ENCODE data around the gene CACNA1G.
A peak's percentile ranks its signal among the peaks of the same experiment; 100 is the strongest.

CACNA1G gene

DNA sequence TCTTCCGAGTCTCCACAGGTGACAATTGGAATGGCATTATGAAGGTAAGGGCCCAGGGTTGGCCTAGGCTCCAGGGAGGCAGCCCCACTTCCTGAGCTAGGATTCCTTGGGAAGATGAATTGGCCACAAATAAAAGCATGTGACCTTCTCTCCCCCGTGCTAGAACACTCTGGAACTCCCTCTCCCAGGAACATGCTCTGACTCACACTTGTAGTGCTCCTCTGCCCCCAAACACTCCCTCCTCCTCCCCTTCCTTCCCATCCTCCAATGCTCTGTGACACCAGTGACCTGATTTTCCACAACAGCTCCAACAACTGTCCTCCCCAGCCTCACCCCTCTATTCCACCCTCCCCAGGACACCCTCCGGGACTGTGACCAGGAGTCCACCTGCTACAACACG, 57.8 kb downstream of the CACNA1G start:
- DNase-seq: no peak

GRCh38 chr17:50618941-50619340, 58.4 kb downstream of the CACNA1G start:
- DNase-seq: no peak

DNA sequence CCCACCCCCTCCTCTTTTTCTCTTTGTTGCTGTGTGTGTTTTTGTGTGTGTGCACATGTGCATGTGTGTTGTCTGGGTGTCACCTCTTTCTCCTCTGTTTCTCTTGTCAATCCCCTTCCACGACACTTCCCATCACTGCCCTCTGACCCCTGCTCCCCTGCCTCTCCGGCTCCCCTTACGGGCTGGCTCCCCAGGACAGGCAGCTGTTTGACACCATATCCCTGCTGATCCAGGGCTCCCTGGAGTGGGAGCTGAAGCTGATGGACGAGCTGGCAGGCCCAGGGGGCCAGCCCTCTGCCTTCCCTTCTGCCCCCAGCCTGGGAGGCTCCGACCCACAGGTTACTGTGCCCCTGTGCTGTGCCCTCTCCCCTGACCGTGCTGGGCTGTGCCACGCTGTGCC, 59.0 kb downstream of the CACNA1G start:
- no peak for DNase-seq

DNA sequence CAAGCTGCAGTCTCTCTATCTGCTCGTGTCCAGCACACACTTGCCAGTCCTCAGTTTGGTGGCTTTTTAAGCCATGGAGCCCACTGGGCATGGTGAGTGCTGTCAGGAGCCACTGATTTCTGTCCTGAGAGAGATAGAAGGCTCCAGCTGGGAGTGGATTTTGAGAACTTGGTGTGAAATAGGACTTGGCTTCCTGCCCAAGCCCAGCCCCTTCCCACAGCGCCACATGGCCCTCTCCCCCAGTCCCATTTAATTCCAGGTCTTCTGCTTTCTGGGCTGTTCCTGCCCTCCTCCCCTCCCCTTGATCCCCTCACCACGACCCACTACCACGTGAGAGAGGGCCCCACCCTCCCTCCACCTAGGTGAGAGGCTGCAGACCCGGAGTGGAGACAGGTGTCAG, 59.7 kb downstream of the CACNA1G start:
- no peak for DNase-seq

GRCh38 chr17:50620858-50621257, 60.3 kb downstream of the CACNA1G start:
- DNase-seq: no peak

- no peak for DNase-seq
These were observed 61.1 kb downstream of the CACNA1G start for GRCh38 chr17:50621574-50622031.

DNA sequence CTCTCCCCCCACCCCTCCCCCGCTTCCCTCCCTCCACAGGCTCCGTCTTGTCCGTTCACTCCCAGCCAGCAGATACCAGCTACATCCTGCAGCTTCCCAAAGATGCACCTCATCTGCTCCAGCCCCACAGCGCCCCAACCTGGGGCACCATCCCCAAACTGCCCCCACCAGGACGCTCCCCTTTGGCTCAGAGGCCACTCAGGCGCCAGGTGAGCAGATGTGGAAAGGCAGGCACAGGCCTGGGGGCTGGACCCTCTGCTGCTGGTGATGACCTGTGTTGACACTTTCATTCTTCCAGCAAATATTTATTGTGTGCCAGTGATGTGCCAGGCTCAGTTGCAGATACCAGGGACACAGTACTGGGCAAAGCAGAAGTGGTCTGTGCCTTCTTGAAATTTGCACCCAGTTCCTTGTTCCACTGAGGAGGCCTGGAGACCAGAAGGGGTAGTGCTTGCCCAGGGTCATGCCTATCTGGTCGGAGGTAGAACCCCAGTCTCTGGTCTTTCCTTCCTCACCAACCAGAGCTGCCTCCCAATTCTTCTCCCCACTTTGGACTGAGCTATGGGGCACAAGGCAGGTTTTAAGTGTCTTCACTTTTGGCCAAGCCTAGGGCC, 63.9 kb downstream of the CACNA1G start:
- DNase-seq: no peak

DNA sequence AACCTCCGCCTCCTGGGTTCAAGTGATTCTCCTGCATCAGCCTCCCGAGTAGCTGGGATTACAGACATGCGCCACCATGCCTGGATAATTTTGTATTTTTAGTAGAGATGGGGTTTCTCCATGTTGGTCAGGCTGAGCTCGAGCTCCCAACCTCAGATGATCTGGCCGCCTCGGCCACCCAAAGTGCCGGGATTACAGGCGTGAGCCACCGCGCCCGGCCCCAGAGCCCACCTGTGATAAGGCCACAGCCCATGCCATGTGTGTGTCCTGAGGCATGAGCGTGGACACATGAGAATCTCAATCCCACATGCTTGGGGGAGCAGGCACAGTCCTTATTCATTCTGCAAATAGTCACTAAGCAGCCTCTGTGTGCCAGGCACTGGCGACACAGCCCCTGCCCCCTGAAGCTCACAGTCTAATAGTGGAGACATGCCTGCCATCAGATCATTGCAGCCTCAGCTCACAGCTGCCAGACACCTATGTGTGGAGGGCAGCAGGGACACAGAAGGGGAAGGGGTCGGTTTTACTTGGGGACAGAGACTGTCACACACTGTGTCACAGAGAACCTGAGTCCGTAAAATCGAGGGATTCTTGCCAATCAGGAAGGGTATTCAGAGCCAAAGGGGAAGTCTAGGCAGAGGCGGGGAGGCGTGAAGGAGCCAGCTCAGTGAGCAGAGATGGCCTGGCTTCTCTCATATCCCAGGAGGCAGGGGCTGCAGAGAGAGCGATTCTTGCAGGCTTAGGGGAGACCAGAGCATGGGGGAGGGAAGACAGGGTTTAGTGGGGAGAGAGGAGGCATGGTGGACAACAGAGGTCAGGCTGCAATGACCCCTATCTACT, 64.7 kb downstream of the CACNA1G start:
- no peak for DNase-seq

- peak; percentile 77 for DNase-seq
These were observed 65.6 kb downstream of the CACNA1G start for GRCh38 chr17:50626037-50626574.

- no peak for DNase-seq
These were observed 66.7 kb downstream of the CACNA1G start for GRCh38 chr17:50627036-50627781.

DNA sequence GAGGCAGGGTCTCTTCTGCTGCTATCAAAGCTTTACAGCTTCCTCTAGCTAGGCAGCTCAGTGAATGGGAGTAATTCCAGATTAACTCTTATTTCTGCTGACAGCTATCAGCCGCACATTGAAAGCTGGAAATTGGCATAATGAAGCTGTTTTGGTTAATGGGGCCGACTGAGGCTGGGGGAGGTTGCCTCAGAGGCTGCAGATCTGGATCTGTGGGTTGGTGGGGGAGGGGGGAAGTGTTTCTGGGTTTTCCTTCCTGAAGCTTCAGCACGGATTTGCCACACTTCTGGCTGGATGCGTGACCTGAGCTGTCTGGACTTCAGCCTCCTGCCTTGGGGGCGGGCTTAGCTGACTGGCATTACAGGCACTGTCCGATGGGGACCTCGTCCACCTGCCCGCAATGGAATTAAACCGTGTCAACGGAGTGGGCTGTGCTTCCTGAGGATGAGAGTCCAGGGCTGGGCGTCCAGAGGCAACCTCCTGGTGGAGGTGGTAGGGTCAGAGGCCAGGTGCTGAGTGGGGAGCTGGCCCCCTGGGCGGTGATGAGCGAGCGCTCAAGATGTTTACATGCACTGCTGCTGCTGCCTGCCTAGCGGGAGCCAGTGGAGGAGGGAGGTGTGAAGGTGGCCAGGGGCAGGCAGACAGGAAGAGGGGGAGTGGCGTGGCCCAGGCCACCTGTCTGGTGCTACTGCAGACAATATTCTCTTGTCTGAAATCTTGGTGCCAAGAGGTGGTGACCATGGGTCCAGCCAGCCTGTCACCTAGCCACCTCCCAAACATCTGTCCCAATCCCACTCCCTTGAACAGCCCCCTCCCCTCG, 67.5 kb downstream of the CACNA1G start:
- DNase-seq: no peak

GRCh38 chr17:50629902-50630301, 69.4 kb downstream of the CACNA1G start:
- no peak for DNase-seq

DNA sequence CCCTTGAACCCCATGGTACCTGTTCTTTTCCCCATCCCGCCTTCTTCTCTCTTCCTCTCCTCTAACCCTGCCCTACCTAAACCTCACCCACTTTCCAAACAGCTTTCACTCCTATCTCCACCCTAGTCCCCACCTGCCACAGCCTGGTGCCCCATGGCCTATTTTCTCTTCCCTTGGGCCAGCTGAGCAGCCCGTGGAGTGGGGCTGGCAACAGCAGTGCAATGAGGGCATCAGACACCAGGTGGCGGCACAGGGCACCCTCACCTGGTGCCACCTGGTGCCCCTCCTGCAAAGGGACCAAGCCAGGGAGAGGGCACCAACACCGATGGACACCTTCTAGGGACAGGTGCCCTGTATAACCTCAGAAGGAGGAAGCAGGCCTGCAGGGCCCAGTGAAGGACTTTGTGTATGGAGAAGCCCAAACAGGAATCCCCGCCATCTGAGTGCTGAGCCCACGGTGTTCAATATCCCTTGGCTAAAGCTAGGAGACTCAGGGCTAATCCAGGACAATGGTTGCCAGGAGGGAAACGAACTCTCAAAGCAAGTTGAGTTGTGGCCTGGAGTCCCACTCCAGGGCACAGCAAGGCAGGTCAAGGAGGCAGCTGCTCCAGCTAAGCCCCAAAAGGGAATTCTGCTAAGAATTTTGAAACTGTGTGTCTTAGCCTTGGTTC, 70.1 kb downstream of the CACNA1G start:
- DNase-seq: peak; percentile 70

- no peak for DNase-seq
These were observed 70.8 kb downstream of the CACNA1G start for GRCh38 chr17:50631195-50631907.

DNA sequence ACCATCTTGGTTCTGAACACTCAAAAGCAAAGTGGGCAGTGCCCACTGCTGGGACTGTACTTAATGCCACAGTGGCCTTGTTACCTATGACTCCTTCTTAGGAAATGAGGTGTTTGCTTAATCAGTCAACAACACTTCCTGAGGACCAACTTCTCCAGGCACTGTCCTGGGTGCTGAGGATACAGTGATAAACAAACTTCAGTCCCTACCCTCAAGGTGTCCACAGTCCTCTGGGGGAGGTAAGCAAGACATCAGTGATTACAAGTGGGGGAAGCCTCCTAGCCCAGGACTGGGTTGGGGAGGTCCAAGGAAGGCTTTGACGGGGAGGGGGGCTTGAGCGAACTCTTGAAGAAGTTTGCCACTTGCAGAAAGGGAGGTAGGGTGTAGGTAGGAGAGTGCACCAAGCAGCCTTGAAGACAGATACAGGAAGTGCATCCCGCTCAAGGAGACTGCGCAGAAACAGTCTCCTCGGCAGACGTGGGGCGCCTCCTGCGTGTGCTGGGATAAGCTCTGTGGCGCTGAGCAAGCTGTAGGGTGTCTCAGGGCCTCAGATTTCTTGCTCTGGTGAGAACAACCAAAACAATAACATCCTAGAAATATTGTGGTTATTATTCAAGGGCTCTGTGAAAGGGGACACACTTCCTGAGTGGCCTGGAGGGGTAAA, 71.5 kb downstream of the CACNA1G start:
- no peak for DNase-seq

DNA sequence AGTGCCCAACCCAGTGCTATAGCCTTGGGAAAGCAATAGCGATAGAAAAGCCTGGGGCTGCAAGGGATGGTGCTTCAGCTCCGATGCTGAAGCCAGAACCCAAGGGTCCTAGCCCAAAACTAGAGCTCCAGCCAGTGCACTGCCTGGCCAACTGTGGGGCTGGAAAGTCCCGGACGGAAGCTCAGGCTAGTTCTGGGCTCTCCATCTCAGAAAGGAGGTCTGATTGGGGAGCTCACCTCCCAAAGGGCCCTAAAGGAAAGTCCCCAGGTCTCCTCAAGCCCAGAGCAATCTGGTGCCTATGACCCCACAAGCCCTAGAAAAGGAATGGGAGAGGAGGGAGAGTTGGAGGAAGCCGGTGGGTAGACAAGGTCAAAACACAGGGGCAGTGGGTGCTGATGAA, 72.1 kb downstream of the CACNA1G start:
- no peak for DNase-seq

- DNase-seq: no peak
These were observed 73.2 kb downstream of the CACNA1G start for GRCh38 chr17:50633683-50634082.

- no peak for DNase-seq
These were observed 73.9 kb downstream of the CACNA1G start, which contains the start of gene ABCC3 for GRCh38 chr17:50634224-50634914. ABCC3 (plus strand) TSS chr17:50634881; CDS start chr17:50634937, 56 bp downstream.

DNA sequence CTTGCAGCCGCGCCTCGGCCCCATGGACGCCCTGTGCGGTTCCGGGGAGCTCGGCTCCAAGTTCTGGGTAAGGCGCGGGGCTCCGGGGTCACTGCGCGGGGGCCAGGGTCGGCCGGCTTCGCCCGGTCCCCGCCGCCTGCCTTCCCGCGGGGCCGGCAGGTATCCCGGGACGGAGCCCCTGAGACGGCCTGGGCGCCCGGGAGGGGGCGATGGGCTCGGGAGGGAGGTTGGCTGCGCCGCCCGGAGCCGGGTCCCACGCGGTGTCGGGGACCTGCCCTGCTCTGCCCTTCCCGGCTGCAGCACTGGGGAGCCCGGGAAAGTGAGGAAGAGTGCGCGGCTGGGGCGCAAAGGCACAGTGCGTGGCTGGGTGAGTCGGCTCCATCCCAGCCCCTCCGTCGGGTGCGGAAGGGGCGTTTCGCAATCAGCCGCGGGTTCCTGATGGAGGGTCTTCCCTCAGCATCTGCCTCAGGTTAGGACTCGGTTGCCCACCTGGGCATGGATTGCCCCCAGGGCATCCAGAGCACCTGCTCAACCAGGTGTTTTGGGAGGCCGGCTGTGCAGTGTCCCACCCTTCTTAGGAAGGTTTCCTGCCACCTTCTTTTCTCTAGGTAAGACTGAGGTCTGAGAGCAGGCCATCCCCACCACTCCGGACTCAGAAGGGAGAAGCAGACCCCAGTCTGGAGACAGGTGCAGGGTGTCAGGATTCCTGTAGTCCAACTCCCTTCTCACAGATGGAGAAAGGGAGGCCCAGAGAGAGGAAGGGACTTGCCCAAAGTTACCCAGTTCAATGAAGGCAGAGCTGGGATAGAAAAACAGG, 74.6 kb downstream of the CACNA1G start:
- DNase-seq: no peak
